HG03139 (cell line): ENCODE data around the gene NFKB1.

ENCODE experiments used
- ATAC-seq: cut with Tn5 transposase; IDR thresholded peaks from one replicate; pipeline ENCODE4 v1.9.1; 2021; ENCODE audit not compliant: unreplicated experiment

The NFKB1 gene

GRCh38 chr4:102530986-102531385, 29.8 kb downstream of the NFKB1 start:
- no peak for ATAC-seq

- ATAC-seq = no peak
Observed at GRCh38 chr4:102531462-102531861, 30.3 kb downstream of the NFKB1 start.

- no peak for ATAC-seq
Observed at GRCh38 chr4:102533348-102533747, 32.2 kb downstream of the NFKB1 start.

- no peak for ATAC-seq
Observed at GRCh38 chr4:102533904-102534303, 32.7 kb downstream of the NFKB1 start.

GRCh38 chr4:102534845-102535244, 33.7 kb downstream of the NFKB1 start:
- ATAC-seq = no peak

GRCh38 chr4:102535398-102536082, 34.4 kb downstream of the NFKB1 start:
- ATAC-seq = peak; percentile 83

- no peak for ATAC-seq
Observed at GRCh38 chr4:102536768-102537167, 35.6 kb downstream of the NFKB1 start.

- ATAC-seq = no peak
Observed at GRCh38 chr4:102537269-102537668, 36.1 kb downstream of the NFKB1 start.

GRCh38 chr4:102541697-102542096, 40.5 kb downstream of the NFKB1 start:
- no peak for ATAC-seq

- peak; percentile 77 for ATAC-seq
Observed at GRCh38 chr4:102543030-102543928, 42.1 kb downstream of the NFKB1 start.

GRCh38 chr4:102546635-102547034, 45.5 kb downstream of the NFKB1 start:
- no peak for ATAC-seq

GRCh38 chr4:102547973-102548372, 46.8 kb downstream of the NFKB1 start:
- no peak for ATAC-seq

GRCh38 chr4:102551958-102552565, 50.9 kb downstream of the NFKB1 start:
- ATAC-seq = no peak

- ATAC-seq = no peak
Observed at GRCh38 chr4:102552781-102553180, 51.6 kb downstream of the NFKB1 start.

- ATAC-seq = no peak
Observed at GRCh38 chr4:102553982-102554381, 52.8 kb downstream of the NFKB1 start.

GRCh38 chr4:102554482-102554881, 53.3 kb downstream of the NFKB1 start:
- ATAC-seq = no peak

- no peak for ATAC-seq
Observed at GRCh38 chr4:102554992-102555391, 53.8 kb downstream of the NFKB1 start.

GRCh38 chr4:102557636-102558035, 56.5 kb downstream of the NFKB1 start:
- no peak for ATAC-seq

- no peak for ATAC-seq
Observed at GRCh38 chr4:102560115-102560514, 59.0 kb downstream of the NFKB1 start.

GRCh38 chr4:102560571-102561341, 59.6 kb downstream of the NFKB1 start:
- ATAC-seq = no peak

- no peak for ATAC-seq
Observed at GRCh38 chr4:102563000-102563399, 61.8 kb downstream of the NFKB1 start.
